CD14-positive monocyte (primary cell): ENCODE measurements around the gene SCUBE1. TPM values are rescaled to one million over a fixed set of nuclear protein-coding genes. Genes with fewer than 3 reads are reported as not detected.

Source experiments
- DNase-seq, 3 donors: peaks; one replicate each; pipeline ENCODE4 v3.0.0-alpha.2; 2011 to 2022
- H2AFZ ChIP-seq: 2 replicates; pipeline ENCODE4 v1.6.0; 2012; ENCODE audit warnings: mild to moderate bottlenecking, low read depth, low read length, inconsistent platforms; ENCODE audit not compliant: insufficient read depth, poor library complexity, severe bottlenecking
- H3K27ac ChIP-seq, 2 donors: 1 replicate in 1 of 2; 2 replicates in 1 of 2; pipeline ENCODE4 v1.5.1; 2012 to 2013; ENCODE audit warnings: low read length in 2 of 2, control low read depth in 1 of 2, inconsistent platforms in 1 of 2, low read depth in 1 of 2, mild to moderate bottlenecking in 1 of 2
- H3K27me3 ChIP-seq, 2 donors: one replicate each; pipeline versions ENCODE4 v1.6.0 to v1.6.1; 2011 to 2013; ENCODE audit warnings: low read length in 2 of 2; ENCODE audit not compliant: control insufficient read depth in 2 of 2, insufficient read depth in 2 of 2
- H3K36me3 ChIP-seq, 2 donors: replicated peaks in 1 of 2; 1 replicate in 1 of 2; 2 replicates in 1 of 2; pipeline versions ENCODE4 v1.5.1 to v1.6.1; 2012 to 2013; ENCODE audit warnings: low read length in 2 of 2, control low read depth in 1 of 2, inconsistent platforms in 1 of 2, mild to moderate bottlenecking in 1 of 2; ENCODE audit not compliant: insufficient read depth in 2 of 2, control insufficient read depth in 1 of 2
- H3K4me1 ChIP-seq, 2 donors: 1 replicate in 1 of 2; 2 replicates in 1 of 2; pipeline versions ENCODE4 v1.5.1 to v1.6.1; 2012 to 2013; ENCODE audit warnings: low read length in 2 of 2, control low read depth in 1 of 2, inconsistent platforms in 1 of 2, mild to moderate bottlenecking in 1 of 2, moderate library complexity in 1 of 2; ENCODE audit not compliant: insufficient read depth in 2 of 2, control insufficient read depth in 1 of 2
- H3K4me2 ChIP-seq: replicated peaks from 2 replicates; pipeline ENCODE3; 2012; ENCODE audit warnings: low read length, moderate library complexity, mild to moderate bottlenecking; ENCODE audit not compliant: poor library complexity, severe bottlenecking; ENCODE audit errors: extremely low read depth
- H3K4me3 ChIP-seq, 3 experiments: fragments of 200-600 bp in 1 of 3; sonication (generic) in 1 of 3; replicated peaks in 1 of 3; 1 replicate in 2 of 3; 2 replicates in 1 of 3; pipeline ENCODE4 v1.5.1; 2011 to 2013; ENCODE audit warnings: low read length in 3 of 3, mild to moderate bottlenecking in 3 of 3, control low read depth in 2 of 3, low read depth in 2 of 3, inconsistent platforms in 1 of 3, moderate library complexity in 1 of 3
- H3K79me2 ChIP-seq: 2 replicates; pipeline ENCODE4 v1.6.0; 2012; ENCODE audit warnings: mild to moderate bottlenecking, control low read depth, inconsistent platforms, low read length, moderate library complexity; ENCODE audit not compliant: insufficient read depth
- H3K9ac ChIP-seq: 2 replicates; pipeline ENCODE4 v1.6.0; 2017; ENCODE audit warnings: low read length, mild to moderate bottlenecking; ENCODE audit not compliant: insufficient read depth, poor library complexity, severe bottlenecking
- H3K9me3 ChIP-seq, 2 donors: replicated peaks in 1 of 2; 1 replicate in 1 of 2; 2 replicates in 1 of 2; pipeline versions ENCODE4 v1.5.1 to v1.6.1; 2012 to 2013; ENCODE audit warnings: low read length in 2 of 2, control low read depth in 1 of 2; ENCODE audit not compliant: control insufficient read depth in 1 of 2, insufficient read depth in 1 of 2
- H4K20me1 ChIP-seq: 2 replicates; pipeline ENCODE4 v1.6.0; 2012; ENCODE audit warnings: mild to moderate bottlenecking, low read length, control low read depth, moderate library complexity; ENCODE audit not compliant: insufficient read depth
- H3K27ac Mint-ChIP-seq, 7 donors: one replicate each; pipeline ENCODE4 v1.8.0; 2020; ENCODE audit warnings: mild to moderate bottlenecking in 7 of 7, mixed read lengths in 7 of 7, moderate library complexity in 6 of 7, inconsistent platforms in 2 of 7
- H3K27me3 Mint-ChIP-seq, 3 donors: one replicate each; pipeline ENCODE4 v1.8.0; 2021 to 2022; ENCODE audit warnings: low read depth in 3 of 3, mild to moderate bottlenecking in 3 of 3, mixed read lengths in 3 of 3, moderate library complexity in 3 of 3, inconsistent platforms in 1 of 3
- H3K36me3 Mint-ChIP-seq, 2 donors: one replicate each; pipeline ENCODE4 v1.8.0; 2020; ENCODE audit warnings: mixed read lengths in 2 of 2, inconsistent platforms in 1 of 2, mild to moderate bottlenecking in 1 of 2
- H3K4me1 Mint-ChIP-seq: one replicate; pipeline ENCODE4 v1.8.0; 2020; ENCODE audit warnings: mild to moderate bottlenecking, mixed read lengths
- H3K4me3 Mint-ChIP-seq, 2 donors: one replicate each; pipeline ENCODE4 v1.8.0; 2020; ENCODE audit warnings: mild to moderate bottlenecking in 2 of 2, mixed read lengths in 2 of 2, moderate library complexity in 1 of 2
- H3K9me3 Mint-ChIP-seq, 7 donors: one replicate each; pipeline ENCODE4 v1.8.0; 2020 to 2022; ENCODE audit warnings: mixed read lengths in 7 of 7, mild to moderate bottlenecking in 6 of 7, moderate library complexity in 6 of 7, inconsistent platforms in 2 of 7
- CTCF ChIP-seq: fragments of 200-600 bp; IDR thresholded peaks from one replicate; pipeline ENCODE4 v1.8.0; 2022; ENCODE audit warnings: antibody characterized with exemption, mild to moderate bottlenecking
- WGBS: methylation state at CpG from one replicate; pipeline ENCODE4 v1.1.5; 2013; ENCODE audit warnings: missing lambda C conversion rate; ENCODE audit not compliant: insufficient coverage; 5-methylcytosine and 5-hydroxymethylcytosine counted together
- intact Hi-C, 2 donors: fragments of 100-400 bp; cut with micrococcal nuclease; formaldehyde crosslinking; loops; one replicate each; pipeline versions ENCODE4 v1.15.0 to v1.15.1; 2023
- polyA plus RNA-seq, 3 donors: library from polyadenylated mRNA; depleted of rRNA in 1 of 3; unstranded in 2 of 3; stranded (reverse) in 1 of 3; fragments of 300-500 nt in 2 of 3; fragments of >200 nt in 1 of 3; fragmentation: Illumina TruSeq in 2 of 3; gene quantifications; 1 replicate in 2 of 3; 2 replicates in 1 of 3; pipeline ENCODE4 v1.2.3, GENCODE V29; 2012 to 2021

The SCUBE1 gene
- polyA plus RNA-seq, 3 donors = 0.20 to 0.32 (median 0.26) TPM

GRCh38 chr22:43197271-43197941 lies 145.8 kb downstream of the SCUBE1 start:
- 53% methylated on average over 13 of the region's 22 CpGs for WGBS
- Histone ChIP-seq H4K20me1 (no peaks in the 10 kb centered on the region), H3K27ac (no peak overlapping the region), H3K27me3 (no peaks in the 10 kb centered on the region), H3K36me3 (no peaks in the 10 kb centered on the region), H3K4me3 (no peak overlapping the region), H3K9ac (no peak overlapping the region), H2AFZ (peak overlapping the region; percentile 31), H3K9me3 (no peaks in the 10 kb centered on the region), H3K4me1 (no peaks in the 10 kb centered on the region), H3K4me2 (no peak overlapping the region), H3K79me2 (no peaks in the 10 kb centered on the region)
- no peak for TF ChIP-seq CTCF
- Mint-ChIP-seq H3K27ac (no peak overlapping the region), H3K36me3 (no peaks in the 10 kb centered on the region), H3K4me3 (no peak overlapping the region), H3K27me3 (peaks cover 7 to 11% (median 8%) of the 10 kb centered on the region in 3 donors), H3K4me1 (no peaks in the 10 kb centered on the region), H3K9me3 (peaks cover 0 to 2% (median 0%) of the 10 kb centered on the region in 7 donors)
- DNase-seq = no peak
- intact Hi-C loops = no loop called here

- Histone ChIP-seq H4K20me1 (no peaks in the 10 kb centered on the region), H3K36me3 (no peaks in the 10 kb centered on the region), H3K79me2 (no peaks in the 10 kb centered on the region), H3K27me3 (no peaks in the 10 kb centered on the region), H3K4me2 (no peak overlapping the region), H3K9ac (no peak overlapping the region), H3K4me1 (peaks cover 7 to 8% of the 10 kb centered on the region in 2 donors), H2AFZ (peak overlapping the region; percentile 27), H3K9me3 (peaks cover 0 to 6% of the 10 kb centered on the region in 2 donors), H3K27ac (no peak overlapping the region), H3K4me3 (no peak overlapping the region)
- DNase-seq = no peak
- peaks cover 0 to 2% of the 10 kb centered on the region in 2 donors for H3K36me3 Mint-ChIP-seq
- intact Hi-C loops = no loop called here
- no peak for TF ChIP-seq CTCF
- H3K27me3 Mint-ChIP-seq = peaks cover 5 to 11% (median 5%) of the 10 kb centered on the region in 3 donors
- no peak overlapping the region for H3K4me3 Mint-ChIP-seq
- peaks cover 0 to 12% (median 7%) of the 10 kb centered on the region in 7 donors for H3K9me3 Mint-ChIP-seq
- H3K27ac Mint-ChIP-seq = no peak overlapping the region
- peaks cover 5% of the 10 kb centered on the region for H3K4me1 Mint-ChIP-seq
Observed at GRCh38 chr22:43191831-43192230, 151.3 kb downstream of the SCUBE1 start.
